GM18858 (cell line): Measurements from ENCODE around the gene SART3.
"Not testable (repeated sequence)": the region's sequence is repeated elsewhere in the genome, so short reads cannot be mapped to it uniquely, and the experiment has no call there.

Experiments used
- ATAC-seq: cut with Tn5 transposase; IDR thresholded peaks from one replicate; pipeline ENCODE4 v1.9.1; 2021; ENCODE audit not compliant: unreplicated experiment

The SART3 gene

GRCh38 chr12:108598553-108599250, 37.7 kb upstream of the SART3 start:
- no peak for ATAC-seq

GRCh38 chr12:108597559-108598471, 36.8 kb upstream of the SART3 start, which contains the start of gene TMEM119:
TSS of gene TMEM119 (minus strand) at chr12:108598084. CDS start at chr12:108592383, 5,701 bp downstream.
- ATAC-seq, result no peak

GRCh38 chr12:108596854-108597558, 36.0 kb upstream of the SART3 start:
- ATAC-seq, result no peak

- ATAC-seq, result no peak
These were observed 35.0 kb upstream of the SART3 start for GRCh38 chr12:108595711-108596647.

- ATAC-seq, result no peak
These were observed 34.2 kb upstream of the SART3 start for GRCh38 chr12:108594960-108595710.

GRCh38 chr12:108594323-108594903, 33.4 kb upstream of the SART3 start:
- no peak for ATAC-seq

- ATAC-seq, result no peak
These were observed 31.3 kb upstream of the SART3 start for GRCh38 chr12:108592033-108592909.

GRCh38 chr12:108591267-108591980, 30.5 kb upstream of the SART3 start:
- no peak for ATAC-seq

GRCh38 chr12:108590463-108590862, 29.5 kb upstream of the SART3 start:
- ATAC-seq, result not testable (repeated sequence)

GRCh38 chr12:108589840-108590229, 28.9 kb upstream of the SART3 start:
- no peak for ATAC-seq

- ATAC-seq, result no peak
These were observed 28.3 kb upstream of the SART3 start for GRCh38 chr12:108589028-108589839.

- no peak for ATAC-seq
These were observed 26.9 kb upstream of the SART3 start for GRCh38 chr12:108587826-108588225.

- ATAC-seq, result no peak
These were observed 25.3 kb upstream of the SART3 start for GRCh38 chr12:108586306-108586705.

GRCh38 chr12:108585864-108586263, 24.9 kb upstream of the SART3 start:
- ATAC-seq, result no peak

- no peak for ATAC-seq
These were observed 23.6 kb upstream of the SART3 start for GRCh38 chr12:108584456-108585065.

- ATAC-seq, result no peak
These were observed 23.0 kb upstream of the SART3 start for GRCh38 chr12:108583991-108584390.
